ENCODE results near the gene SLC29A3.
A peak's percentile ranks its signal among the peaks of the same experiment; 100 is the strongest.

SLC29A3 gene

GRCh38 chr10:71301371-71301916 lies 17.6 kb upstream of the SLC29A3 start:
- no peak for DNase-seq

DNA sequence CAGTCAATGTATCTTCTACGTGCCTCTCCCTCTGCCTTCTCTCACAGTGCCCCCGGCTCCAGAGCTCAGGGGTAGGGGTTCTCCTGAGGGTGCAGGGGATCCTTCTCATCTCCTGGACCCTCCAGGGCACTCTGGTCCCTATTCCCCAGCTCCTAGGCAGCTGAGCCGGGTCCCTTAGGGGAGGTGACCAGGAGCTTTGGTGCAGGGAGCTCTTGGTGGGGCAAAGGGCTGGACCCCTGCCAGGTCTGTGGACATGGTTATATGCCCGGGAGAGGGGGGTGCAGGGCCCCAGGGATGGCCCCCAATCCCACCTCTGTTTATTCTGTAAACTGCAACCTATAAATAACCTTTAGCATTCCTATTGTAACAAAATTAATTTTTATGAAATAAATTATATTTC lies 16.6 kb upstream of the SLC29A3 start:
- no peak for DNase-seq

GRCh38 chr10:71302874-71303568 lies 16.0 kb upstream of the SLC29A3 start:
- no peak for DNase-seq

DNA sequence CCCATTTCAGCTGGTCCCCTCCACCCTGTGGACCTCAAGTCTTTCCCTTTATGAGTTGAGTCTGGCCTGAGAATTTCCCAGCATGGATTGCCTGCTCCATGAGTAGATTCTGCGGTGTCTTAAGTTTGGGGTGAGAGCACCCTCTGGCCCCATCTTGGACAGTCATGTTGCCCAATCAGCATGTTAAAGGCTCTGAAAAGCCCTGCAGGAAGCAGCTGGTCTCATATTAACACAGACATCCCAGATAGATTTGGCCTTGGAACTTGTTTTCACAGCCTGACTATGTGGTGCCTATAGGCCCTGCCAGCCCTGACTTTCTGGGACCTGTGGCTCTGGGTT lies 15.5 kb upstream of the SLC29A3 start:
- no peak for DNase-seq

- DNase-seq, result no peak
These were observed 14.1 kb upstream of the SLC29A3 start for GRCh38 chr10:71304914-71305313.

GRCh38 chr10:71306979-71307378 lies 12.1 kb upstream of the SLC29A3 start:
- no peak for DNase-seq

GRCh38 chr10:71307469-71308085 lies 11.5 kb upstream of the SLC29A3 start:
- no peak for DNase-seq

DNA sequence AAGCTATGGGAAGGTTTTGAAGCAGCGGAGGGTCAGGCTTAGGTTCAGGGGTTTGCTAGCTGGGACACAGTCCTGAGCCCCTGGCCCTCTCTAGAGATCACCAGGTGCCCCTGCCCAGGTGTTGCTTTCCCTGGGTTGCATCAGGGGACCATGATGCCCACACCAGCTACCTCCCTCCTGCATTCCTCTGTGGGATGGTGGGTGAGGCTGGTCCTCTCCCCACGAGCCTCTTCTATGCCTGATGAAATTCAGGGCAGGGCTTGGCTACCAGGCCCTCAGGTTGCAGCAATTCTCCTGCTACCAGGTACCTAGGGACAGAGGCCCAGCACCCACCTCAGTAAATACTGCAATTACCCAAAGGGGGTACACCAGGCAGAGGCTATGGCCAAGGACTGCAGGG lies 10.8 kb upstream of the SLC29A3 start:
- no peak for DNase-seq

DNA sequence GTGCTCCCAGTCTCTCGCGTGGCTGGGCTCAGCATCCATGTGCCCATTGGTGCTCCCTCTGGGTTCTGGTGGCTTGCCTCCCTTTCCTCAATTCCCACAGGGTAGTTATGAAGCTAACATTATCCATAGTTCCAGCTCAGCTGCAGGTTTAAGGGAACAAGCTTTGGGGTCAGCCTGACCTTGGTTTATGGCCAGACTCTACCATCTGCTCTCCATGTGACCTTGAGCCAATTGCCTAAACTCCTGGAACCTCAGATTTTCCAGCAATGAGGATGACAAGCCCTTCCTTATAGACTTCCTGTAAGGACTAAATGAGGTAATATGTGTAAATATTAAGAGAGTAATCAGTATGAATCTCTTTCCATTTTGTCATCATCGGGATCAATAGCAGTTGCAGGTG lies 10.1 kb upstream of the SLC29A3 start:
- DNase-seq, result no peak

- no peak for DNase-seq
These were observed 9.1 kb upstream of the SLC29A3 start for GRCh38 chr10:71309919-71310318.

GRCh38 chr10:71312220-71312619 lies 6.8 kb upstream of the SLC29A3 start:
- no peak for DNase-seq

- DNase-seq, result peak; percentile 78
These were observed 6.0 kb upstream of the SLC29A3 start for GRCh38 chr10:71312811-71313789.

- peak; percentile 60 for DNase-seq
These were observed 4.9 kb upstream of the SLC29A3 start for GRCh38 chr10:71314028-71314693.

DNA sequence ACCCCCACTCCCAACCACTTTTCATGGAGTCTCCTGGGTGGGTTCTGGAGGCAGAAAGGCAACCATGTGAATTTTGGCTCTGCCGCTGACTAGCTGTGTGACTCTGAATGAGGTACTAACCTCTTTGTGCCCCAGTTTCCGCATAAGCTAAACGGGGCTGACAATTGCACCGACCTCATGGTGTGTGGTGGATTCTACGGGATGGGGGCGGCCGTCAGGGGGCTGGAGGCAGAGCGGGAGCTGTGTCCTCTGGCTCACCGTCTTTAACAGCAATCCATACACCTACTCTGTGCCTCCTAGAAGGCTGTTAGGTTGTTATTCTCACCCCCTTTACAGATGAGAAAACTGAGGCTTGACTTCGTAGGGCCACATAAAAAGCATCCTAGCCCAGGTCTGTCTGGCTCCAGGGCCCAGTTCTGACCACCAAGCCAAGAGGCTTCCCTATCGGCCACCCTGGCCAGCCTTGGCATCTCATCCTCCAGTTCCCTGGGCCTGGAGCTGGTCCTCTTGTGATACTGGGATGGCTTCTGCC lies 4.3 kb upstream of the SLC29A3 start:
- no peak for DNase-seq

DNA sequence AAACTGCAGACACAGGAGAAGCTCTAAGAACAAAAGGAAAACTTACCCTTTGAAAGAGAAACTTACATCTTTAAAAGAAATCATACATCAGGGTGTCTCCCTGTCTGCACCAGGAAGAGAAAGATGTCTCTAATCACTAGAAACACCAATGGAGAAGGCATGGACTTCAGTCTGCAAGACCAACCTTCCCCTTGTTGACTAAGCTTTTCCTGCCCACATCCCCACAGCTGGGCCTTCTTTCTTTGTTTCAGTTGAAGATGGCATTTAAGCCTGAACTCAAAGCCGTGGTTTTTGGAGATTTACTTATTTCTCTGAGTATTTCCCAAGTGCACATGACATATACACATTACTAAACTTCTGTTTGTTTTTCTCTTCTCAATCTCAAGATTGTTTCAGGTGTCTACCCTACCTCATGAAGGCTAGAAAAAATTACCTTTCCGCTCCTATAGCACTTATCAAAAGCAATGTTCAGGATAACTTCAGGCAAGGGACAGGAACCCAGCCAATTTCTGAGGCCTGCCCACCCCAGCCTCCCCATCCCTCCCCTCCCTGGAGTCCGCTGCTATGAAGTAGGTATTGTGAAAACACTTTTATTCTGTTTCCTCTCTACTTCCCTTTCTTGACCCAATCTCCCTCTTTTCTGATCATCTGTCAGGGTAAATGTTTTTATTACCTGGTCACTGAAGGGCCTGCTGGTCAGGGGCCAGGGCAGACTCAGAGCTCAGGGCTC lies 2.8 kb upstream of the SLC29A3 start:
- no peak for DNase-seq

DNA sequence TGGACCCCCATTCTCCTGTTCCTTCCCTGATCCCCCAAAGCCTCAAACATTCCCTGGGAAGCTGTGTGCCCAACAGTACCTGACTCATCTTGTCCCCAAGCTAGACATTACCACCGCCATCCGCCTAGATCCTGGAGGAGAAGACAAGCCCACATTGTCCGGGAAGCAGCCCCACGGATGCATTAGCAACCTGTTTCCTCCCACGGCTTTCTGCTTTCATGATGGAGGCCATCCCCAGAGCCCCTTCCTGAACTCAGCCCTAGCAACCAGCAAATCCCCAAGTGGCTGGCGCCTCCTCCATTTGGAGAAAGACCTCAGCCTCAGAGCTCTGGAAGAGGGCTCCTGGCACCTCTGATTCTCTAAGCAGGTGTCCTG lies 2.3 kb upstream of the SLC29A3 start:
- DNase-seq, result no peak

- no peak for DNase-seq
These were observed 1.3 kb upstream of the SLC29A3 start for GRCh38 chr10:71317739-71318138.

GRCh38 chr10:71319800-71320392 lies 837 bp downstream of the SLC29A3 start:
- DNase-seq, result no peak

DNA sequence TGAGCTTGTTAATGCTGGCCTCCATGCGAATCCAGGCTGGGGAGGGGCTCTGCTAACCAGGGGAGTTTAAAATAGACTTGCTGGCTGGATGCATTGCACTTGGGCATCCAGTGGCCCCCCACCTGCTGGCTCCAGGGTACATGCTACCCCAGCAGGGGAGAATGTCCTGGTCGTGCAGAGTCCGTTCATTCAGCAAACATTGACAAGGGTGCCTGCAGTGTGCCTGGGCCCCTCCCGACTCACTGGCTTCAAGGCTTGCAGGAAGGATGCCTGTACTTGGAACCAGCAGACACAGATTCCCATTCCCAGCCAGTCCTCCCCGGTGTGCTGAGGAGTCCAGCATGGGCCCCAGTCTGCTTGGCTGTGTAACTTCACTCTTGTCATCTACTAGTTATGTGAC lies 1.5 kb downstream of the SLC29A3 start:
- no peak for DNase-seq

DNA sequence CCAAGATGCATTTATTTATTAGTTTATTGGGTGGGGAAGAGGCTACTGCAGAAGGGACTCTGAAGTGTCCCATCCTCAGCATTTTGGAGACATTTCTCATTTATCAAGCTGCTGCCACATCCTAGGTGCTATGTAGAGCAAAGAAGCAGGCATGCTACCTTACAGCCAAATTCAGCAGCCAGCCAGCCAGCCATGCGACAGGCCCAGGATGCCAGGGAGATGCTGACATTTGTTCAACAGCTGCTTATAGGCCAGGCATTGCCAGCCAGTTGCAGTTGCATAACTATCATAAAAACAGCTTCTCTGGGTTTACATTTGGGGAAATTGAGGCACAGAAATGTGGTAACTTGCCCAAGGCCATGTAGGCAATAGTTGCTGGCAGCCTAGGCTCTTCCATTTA lies 2.3 kb downstream of the SLC29A3 start:
- DNase-seq, result no peak

GRCh38 chr10:71323407-71323806 lies 4.3 kb downstream of the SLC29A3 start:
- no peak for DNase-seq

- DNase-seq, result no peak
These were observed 5.7 kb downstream of the SLC29A3 start for GRCh38 chr10:71324743-71325142.
